8988T (cell line): ENCODE data around the gene DBP.
"Not testable (repeated sequence)": the region's sequence is repeated elsewhere in the genome, so short reads cannot be mapped to it uniquely, and the experiment has no call there.

ENCODE experiments used
- DNase-seq: peaks from one replicate; pipeline ENCODE4 v3.0.0; 2011

DBP gene, protein sequence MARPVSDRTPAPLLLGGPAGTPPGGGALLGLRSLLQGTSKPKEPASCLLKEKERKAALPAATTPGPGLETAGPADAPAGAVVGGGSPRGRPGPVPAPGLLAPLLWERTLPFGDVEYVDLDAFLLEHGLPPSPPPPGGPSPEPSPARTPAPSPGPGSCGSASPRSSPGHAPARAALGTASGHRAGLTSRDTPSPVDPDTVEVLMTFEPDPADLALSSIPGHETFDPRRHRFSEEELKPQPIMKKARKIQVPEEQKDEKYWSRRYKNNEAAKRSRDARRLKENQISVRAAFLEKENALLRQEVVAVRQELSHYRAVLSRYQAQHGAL

DNA sequence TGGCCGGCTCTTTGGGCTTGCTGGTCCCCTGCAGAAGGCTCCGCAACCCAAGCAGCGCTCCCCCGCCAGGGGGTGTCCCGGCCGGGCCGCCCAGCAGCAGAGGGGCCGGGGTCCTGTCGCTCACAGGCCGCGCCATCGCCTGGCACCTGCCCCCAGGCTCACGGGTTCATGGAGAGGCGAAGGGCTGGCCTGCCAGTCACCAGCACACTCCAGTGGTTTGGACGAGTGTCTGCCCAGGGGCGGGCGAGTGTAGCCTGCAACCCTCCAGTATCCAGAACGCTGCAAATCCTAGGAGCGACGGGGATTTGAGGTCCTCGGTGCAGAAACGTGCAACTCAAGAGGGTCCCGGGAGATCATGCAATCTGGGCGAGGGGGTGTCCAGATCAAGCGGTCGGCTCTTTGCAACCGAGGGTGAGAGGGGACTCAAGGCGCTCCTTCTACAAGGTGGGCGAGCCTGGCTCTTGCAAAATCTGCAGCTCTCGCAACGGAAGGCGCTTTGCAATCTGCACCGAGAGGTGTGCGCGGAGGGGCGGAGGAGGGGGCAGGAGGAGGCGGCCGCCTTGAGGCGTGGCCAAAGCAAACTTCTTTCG lies at the start of gene DBP:
DBP (minus strand) TSS at position 521 of the 590 bp plus-strand sequence; CDS start at position 136, 385 bp downstream.
- peak; percentile 56 for DNase-seq

DNA sequence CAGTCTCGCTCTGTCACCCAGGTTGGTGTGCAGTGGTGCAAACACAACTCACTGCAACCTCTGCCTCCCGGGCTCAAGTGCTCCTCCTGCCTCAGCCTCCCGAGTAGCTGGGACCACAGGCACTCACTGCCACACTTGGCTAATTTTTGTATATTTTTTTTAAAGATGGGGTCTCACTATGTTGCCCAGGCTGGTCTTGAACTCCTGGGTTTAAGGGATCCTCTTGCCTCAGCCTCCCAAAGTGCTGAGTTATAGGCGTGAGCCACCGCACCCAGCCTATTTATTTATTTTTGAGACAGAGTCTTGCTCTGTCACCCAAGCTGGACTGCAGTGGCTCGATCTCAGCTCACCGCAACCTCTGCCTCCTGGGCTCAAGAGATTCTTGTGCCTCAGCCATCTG lies 49.5 kb upstream of the DBP start:
- not testable (repeated sequence) for DNase-seq

DNA sequence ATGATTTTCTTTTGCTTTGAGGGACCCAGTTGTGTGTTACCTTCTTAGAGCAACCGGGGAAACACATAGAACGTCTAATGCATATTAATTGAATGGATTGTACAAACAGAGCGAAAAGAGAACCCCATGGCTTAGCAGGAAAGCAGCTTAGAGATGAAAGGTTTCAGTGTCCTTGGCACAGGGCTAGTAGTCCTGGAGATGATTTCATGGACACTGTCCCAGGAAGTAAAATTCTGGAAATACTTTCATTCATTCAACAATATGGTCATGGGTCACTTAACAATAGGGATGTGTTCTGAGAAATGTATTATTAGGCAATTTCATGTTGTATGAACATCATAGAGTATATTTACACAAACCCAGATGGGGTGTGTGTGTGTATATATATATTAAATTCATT lies 48.9 kb upstream of the DBP start:
- no peak for DNase-seq

DNA sequence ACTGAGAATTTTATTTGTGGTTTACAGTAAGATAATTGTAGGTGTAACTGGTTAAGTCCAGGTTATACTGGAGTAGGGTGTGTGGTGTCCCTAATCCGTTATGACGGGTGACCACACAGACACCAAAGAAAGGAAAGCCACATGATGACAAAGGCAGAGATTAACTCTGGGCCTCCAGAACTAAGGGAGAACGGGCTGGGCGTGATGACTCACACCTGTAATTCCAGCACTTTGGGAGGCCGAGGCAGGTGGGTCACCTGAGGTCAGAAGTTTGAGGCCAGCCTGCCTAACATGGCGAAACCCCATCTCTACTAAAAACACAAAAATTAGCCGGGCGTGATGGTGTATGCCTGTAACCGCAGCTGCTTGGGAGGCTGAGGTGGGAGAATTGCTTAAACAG lies 48.4 kb upstream of the DBP start:
- DNase-seq = no peak

DNA sequence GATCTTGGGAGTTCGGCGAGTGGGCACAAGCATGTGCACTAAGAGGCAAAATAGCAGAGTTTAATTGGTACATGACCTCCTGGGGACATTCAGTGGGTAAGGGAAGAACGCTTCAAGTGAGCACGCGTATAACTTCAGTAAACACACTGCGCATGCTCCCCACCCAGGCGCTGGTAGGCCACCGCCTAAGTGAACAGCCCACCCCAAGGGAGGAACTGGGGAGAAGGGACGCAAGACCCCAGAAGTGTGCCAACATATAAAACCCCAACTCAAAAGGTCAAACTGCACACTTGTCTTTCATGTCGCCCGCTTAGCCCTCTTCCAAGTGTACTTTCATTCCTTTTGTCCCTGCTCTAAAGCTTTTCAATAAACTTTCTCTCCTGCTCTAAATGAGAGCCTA lies 46.2 kb upstream of the DBP start:
- no peak for DNase-seq

DNA sequence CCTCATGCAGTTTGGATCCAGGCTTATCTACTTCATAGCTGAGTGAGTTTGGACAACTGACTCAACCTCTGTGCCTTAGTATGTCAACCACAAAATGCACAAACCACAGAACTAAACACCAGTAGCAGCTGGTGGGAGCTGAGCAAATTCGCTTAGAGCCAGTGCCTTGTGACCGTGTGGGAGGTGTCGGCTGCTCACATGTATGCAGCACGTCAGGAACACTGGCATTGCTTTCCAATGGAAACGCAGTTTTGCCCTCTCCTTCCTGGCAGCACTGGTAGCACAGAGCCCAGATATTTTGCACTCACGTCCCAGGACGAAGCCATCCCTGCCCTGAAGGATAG lies 43.9 kb upstream of the DBP start:
- no peak for DNase-seq

DNA sequence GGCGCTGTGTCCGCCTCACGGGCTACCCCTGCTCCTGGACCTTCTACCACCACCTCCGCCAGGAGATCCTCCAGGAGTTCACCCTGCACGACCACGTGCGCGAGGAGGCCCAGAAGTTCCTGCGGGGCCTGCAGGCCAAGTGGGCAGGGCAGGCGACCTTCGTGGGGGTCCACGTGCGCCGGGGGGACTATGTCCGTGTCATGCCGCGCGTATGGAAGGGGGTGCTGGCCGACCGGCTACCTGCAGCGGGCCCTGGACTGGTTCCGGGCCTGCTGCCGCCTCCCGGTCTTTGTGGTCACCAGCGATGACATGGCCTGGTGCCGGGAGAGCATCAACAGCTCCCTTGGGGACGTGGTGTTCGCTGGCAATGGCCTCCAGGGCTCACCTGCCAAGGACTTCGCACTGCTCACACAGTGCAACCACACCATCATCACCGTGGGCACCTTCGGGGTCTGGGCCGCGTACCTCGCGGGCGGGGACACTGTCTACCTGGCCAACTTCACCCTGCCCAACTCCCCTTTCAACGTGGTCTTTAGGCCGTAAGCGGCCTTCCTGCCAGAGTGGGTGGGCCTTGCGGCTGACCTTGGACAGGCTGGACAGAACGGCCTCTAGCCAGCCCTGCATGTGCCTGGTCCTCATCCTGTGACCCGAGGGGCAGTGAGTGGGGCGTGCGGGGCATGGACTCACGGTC lies 43.4 kb upstream of the DBP start:
- no peak for DNase-seq

DNA sequence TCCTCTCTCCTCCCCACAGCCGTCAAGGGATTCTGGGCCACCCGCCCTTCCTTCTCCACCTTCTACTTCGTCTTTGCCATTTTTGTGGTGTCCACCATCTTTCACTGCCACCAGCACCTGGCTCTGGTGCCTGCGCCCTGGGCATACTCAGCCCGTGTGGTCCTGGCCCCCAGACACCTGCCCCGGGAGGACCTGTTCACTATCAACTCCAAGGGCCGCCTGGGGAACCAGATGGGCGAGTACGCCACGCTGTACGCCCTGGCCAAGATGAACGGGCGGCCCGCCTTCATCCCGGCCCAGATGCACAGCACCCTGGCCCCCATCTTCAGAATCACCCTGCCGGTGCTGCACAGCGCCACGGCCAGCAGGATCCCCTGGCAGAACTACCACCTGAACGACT lies 42.8 kb upstream of the DBP start:
- DNase-seq = not testable (repeated sequence)

DNA sequence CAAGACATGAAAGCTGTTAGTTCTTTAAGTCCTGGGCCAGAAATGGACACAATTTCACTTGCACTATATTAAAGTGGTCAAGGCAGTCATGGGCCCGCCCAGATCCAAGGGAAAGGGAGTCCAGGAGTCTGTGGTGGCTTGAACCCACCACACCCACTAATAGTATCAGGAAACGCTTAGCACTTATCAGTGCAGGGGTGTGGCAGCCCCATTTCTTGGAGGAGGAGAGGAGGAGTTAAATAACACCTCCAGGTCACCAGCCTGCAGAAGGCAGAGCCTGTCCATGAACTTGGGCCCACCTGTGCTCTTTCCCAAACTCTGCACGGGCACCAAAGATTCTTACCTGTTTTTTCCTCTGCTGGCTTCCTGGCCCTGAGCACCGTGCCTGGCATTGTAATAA lies 41.0 kb upstream of the DBP start:
- no peak for DNase-seq

DNA sequence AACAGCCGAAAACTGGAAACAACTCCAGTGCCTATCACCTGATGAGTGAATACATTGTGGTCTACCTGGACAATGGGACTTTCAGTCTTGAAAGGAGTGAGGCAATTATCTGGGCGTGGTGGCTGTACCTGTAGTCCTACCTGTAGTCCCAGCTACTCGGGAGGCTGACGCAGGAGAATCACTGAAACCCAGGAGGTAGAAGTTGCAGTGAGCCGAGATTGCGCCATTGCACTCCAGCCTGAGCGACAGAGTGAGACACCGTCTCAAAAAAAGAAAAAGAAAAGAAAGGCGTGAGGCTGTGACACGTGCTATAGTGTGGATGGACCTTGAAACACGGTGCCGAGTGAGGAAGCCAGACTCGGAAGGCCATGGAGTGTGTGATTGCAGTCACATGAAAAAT lies 39.7 kb upstream of the DBP start:
- DNase-seq = no peak

DNA sequence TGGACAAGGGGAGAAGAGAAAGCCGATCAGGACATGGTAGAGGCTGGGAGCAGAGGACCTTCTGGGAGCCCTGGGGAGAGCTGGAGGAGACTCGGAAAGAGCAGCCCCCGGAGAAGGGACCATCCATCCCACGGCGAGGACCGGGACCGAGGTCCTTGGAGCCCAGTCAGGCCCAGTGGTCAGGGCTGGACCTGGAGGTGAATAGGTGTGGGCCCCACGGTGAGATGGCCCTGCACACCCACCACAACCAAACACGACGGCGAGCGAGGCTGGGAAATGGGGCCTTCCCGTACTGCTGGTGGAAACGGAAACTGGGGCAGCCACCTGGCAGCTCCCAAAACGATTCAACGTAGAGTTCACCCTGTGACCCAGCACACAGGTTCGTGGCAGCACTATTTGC lies 39.3 kb upstream of the DBP start:
- DNase-seq = no peak

DNA sequence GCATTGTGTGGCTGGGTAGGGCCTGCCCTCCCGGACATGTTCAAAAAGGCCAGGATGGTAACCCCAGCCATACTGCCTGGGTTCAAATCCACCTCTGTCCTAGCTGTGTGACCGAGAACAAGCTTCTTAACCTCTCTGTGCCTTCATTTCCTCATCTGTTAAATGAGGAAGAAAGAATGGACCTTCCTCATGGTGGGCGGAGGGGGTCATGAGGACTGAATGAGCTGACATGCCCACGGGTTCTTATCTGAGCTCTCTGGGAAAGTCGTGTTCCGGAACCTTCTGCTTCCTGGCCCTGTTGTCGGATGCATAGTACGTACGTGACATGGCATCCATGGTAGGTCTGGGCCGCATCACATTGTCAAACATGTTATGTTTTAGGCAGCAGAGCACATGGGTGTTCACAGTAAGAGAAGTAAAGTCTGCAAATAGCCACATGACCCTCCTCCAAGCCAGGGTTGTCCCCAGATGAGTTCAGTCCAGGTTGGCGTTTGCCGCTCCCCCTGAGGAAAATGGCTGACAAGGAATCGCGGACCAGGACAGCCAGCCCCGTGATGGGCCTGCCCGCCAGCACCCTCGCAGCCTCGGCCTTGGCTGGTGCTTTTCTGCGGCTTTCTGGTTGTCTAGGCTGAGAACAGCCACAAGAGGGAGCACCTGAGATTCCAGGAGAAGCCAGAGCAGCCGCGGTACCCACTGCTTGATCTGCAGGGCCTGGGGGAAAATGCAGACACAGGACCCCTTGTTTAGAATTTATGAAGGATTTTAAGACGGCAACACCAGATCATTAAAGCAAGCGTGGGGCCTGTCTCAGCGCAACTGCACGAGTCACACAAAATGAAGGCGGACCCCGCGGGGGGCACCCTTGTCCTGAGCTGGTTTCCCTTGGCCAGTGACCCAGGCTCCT lies 38.0 kb upstream of the DBP start:
- DNase-seq = peak; percentile 96

DNA sequence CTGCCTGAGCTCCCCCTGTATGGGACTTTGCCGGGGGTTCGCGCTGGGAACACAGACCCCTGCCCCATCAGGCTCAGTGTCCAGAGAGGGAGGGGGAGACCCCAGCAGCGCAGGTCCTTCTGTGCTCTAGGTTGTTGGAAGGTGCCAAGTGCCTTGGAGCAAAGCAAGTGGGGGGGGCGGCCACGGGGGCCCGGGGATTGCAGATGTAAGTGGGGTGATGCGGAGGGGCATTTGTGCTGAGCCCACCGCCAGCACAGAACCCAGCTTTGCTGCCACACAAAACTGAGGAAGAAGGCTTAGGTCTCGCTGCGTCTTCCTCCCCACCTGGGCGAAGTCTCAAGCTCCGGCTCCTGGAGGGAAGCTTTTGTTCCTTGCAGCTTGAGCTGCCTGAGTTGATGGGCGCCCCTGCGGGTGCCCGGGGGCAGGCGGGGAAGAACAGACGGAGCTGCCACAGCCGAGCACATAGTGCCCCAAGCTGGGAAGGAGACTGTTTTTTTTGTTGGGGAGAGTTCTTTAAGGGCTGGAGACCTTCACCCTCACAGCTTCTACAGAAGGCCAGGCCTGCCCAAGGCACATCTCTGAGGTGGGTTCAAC lies 37.1 kb upstream of the DBP start:
- DNase-seq = no peak

DNA sequence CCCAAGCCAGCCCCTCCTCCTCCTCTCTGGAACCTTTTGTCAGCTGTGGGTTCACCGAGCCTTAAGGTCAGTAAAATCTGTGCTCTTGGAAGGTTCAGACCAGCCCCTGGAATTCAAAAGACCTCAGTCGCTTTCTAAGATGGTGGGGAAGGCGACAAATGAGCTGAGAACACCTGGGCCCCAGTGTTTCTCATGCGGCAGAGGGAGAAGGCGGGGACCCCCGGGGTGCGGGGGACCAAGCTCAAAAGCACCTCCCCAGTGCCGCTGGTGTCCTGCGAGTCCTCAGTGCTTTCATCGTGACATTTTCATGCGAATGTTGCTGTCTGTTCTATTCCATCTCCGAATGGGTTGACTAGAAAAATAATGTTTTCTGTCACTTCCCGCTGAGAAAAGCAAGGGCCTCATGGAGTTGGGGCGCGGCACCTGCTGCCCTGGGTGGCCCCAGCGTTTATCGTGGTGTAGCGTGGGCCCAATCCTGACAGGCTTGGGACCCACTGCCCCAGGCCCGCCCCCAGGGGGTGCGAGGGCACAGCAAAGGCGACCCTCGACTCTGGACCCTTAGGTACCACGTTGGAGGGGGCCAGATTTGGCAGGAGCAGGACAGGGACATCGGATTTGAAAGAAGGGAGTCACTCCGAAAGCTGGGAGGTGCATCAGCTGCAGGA lies 36.4 kb upstream of the DBP start:
- DNase-seq = no peak

DNA sequence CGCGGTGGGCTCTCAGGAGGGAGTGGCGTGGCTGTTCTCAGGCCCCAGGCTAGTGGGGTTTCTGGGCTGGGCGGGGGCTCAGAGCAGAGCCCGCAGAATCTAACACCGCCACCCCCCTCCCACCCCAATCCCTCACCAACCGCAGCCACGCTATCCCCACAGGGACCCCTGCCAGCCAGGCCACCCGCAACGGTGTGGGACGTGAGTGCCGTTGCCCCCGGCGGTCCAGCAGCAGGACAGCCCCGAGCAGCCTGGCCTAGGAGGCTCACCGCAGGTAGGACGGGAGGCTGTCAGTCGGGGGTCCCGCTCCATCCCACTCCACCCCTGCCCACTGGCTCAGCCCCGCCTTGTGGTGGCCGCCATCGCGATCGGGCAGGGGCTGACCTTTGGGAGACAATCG lies 35.8 kb upstream of the DBP start, which contains the start of gene NTN5:
NTN5 (minus strand) TSS at position 24 of the 400 bp plus-strand sequence. CDS start 2,031 bp downstream, outside the sequence.
- no peak for DNase-seq

DNA sequence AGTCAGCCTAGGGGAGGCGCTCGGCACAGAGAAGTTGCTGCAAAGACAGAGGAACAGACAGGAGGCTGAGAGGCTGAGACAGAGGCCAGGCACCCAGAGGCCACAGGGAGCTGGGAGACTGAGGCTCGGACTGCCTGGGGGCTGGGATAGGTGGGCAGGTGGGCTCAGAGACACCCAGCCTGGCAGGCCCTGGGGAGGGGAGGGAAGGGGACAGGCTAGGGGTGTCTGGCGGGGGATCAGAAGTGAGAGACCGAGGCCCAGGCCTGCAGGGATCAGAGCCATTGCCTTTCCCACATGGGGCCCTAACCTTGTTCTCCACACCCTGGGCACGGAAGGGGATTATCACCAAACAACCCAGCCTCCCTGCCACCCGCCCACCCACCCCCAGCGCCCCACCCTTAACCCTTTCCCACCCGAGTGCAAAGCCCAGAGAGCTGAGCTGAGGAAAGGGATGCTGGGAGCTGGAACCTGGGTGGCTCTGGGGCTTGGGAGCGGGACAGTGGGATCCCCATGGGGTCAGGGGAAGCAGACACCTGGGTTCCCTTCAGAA lies 34.3 kb upstream of the DBP start:
- no peak for DNase-seq

DNA sequence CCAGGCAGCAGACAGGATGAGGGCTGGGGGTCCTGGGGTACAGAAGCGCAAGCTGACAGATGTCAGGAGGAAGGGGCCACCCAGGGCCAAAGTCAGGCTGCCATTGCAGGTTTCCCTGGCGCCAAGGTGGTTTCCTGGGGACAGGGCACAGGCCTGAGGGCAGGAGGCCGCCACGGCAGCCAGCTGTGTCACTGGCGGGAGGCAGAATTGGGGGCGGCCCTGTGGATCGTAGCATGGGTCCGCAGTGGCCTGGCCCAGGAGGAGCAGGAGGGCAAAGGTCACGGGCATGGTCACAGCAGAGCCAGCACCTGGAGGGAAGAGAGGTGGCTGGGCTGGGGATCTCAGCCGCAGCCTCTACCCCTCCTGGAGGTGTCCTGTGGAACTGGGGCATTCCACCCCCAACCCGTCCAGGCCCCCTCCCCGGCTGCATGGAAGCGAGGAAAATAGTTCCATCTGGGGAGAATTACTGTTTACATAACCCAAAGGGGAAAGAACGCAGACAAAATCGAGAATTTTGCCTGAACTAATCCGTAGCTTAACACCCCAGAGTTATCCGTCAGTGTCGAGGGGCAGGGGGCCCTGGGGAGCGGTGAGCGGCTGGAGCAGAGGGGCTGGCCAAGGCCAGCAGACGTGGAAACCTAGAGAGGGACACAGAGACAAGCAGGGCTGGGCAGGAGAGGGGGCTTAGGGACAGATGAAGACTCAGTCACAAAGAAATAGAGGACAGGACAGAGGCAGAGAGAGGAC lies 33.7 kb upstream of the DBP start:
- DNase-seq = no peak

DNA sequence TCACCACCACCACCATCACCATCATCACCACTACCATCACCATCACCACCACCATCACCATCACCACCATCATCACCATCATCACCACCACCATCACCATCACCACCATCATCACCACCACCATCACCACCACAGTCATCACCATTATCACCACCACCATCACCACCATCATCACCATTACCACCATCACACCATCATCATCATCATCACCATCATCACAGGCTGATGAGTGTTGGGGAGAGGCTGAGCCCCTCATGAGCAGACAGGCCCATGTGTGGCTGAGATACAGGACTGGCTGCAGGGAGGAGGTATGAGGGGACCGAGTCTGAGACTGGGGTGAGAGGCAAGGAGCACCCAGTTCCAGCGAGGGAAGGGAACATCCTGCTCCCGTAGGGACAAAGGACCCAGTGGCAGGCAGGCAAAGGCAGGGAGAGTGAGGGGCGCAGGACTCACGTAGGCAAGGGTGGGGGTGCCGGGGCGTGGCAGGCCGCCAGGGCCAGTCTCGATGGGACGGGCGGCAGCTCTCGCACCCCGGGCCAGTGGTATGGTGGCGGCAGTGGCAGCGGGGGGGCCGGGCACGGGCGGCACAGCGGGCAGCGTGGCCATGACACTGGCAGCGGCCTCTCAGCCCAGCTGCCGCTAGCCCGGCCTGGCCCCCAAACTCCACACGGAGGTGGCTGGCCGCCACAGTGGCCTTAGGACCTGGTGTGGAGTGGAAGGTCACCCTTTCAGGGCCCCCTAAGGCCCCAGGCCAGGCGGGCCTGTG lies 32.9 kb upstream of the DBP start:
- DNase-seq = no peak

DNA sequence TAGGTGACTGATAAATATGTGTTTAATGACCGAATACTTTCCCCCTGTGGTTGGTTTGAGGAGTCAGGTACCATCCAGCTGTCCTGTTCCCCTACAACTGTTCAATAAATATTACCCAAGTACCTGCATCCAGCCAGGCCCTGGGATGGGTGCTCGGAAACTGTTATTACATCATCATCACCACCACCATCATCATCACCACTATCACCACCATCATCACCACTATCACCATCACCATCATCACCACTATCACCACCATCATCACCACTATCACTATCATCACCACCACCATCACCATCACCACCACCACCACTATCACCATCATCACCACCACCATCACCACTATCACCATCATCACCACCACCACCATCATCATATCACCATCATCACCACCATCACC lies 31.6 kb upstream of the DBP start:
- DNase-seq = no peak

DNA sequence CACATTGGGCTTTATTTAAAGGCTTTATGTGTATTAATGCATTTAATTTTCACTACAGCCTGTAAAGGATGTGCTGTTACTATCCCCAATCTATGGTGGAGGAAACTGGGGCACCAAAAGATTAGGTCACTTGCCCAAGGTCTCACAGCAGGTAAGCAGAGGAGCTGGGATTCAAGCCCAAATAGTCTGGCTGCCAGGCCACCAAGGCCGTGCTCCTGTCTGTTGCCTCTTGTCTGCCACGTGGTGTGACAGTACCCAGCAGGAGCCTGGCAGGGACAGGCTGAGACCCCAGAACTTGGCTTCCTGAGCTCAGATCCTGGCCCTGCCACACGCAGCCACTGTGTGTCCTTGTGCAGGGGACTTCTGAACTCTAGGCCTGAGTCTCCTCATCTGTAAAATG lies 31.2 kb upstream of the DBP start:
- no peak for DNase-seq
